CD14-positive monocyte (primary cell): ENCODE measurements around the gene ZNF672. TPM values are rescaled to one million over a fixed set of nuclear protein-coding genes. Genes with fewer than 3 reads are reported as not detected.

ENCODE experiments used
- DNase-seq, 3 donors: peaks; one replicate each; pipeline ENCODE4 v3.0.0-alpha.2; 2011 to 2022
- H2AFZ ChIP-seq: 2 replicates; pipeline ENCODE4 v1.6.0; 2012; ENCODE audit warnings: mild to moderate bottlenecking, low read depth, low read length, inconsistent platforms; ENCODE audit not compliant: insufficient read depth, poor library complexity, severe bottlenecking
- H3K27ac ChIP-seq, 2 donors: 1 replicate in 1 of 2; 2 replicates in 1 of 2; pipeline ENCODE4 v1.5.1; 2012 to 2013; ENCODE audit warnings: low read length in 2 of 2, control low read depth in 1 of 2, inconsistent platforms in 1 of 2, low read depth in 1 of 2, mild to moderate bottlenecking in 1 of 2
- H3K27me3 ChIP-seq, 2 donors: one replicate each; pipeline versions ENCODE4 v1.6.0 to v1.6.1; 2011 to 2013; ENCODE audit warnings: low read length in 2 of 2; ENCODE audit not compliant: control insufficient read depth in 2 of 2, insufficient read depth in 2 of 2
- H3K36me3 ChIP-seq, 2 donors: replicated peaks in 1 of 2; 1 replicate in 1 of 2; 2 replicates in 1 of 2; pipeline versions ENCODE4 v1.5.1 to v1.6.1; 2012 to 2013; ENCODE audit warnings: low read length in 2 of 2, control low read depth in 1 of 2, inconsistent platforms in 1 of 2, mild to moderate bottlenecking in 1 of 2; ENCODE audit not compliant: insufficient read depth in 2 of 2, control insufficient read depth in 1 of 2
- H3K4me1 ChIP-seq, 2 donors: 1 replicate in 1 of 2; 2 replicates in 1 of 2; pipeline versions ENCODE4 v1.5.1 to v1.6.1; 2012 to 2013; ENCODE audit warnings: low read length in 2 of 2, control low read depth in 1 of 2, inconsistent platforms in 1 of 2, mild to moderate bottlenecking in 1 of 2, moderate library complexity in 1 of 2; ENCODE audit not compliant: insufficient read depth in 2 of 2, control insufficient read depth in 1 of 2
- H3K4me2 ChIP-seq: replicated peaks from 2 replicates; pipeline ENCODE3; 2012; ENCODE audit warnings: low read length, moderate library complexity, mild to moderate bottlenecking; ENCODE audit not compliant: poor library complexity, severe bottlenecking; ENCODE audit errors: extremely low read depth
- H3K4me3 ChIP-seq, 3 experiments: fragments of 200-600 bp in 1 of 3; sonication (generic) in 1 of 3; replicated peaks in 1 of 3; 1 replicate in 2 of 3; 2 replicates in 1 of 3; pipeline ENCODE4 v1.5.1; 2011 to 2013; ENCODE audit warnings: low read length in 3 of 3, mild to moderate bottlenecking in 3 of 3, control low read depth in 2 of 3, low read depth in 2 of 3, inconsistent platforms in 1 of 3, moderate library complexity in 1 of 3
- H3K79me2 ChIP-seq: 2 replicates; pipeline ENCODE4 v1.6.0; 2012; ENCODE audit warnings: mild to moderate bottlenecking, control low read depth, inconsistent platforms, low read length, moderate library complexity; ENCODE audit not compliant: insufficient read depth
- H3K9ac ChIP-seq: 2 replicates; pipeline ENCODE4 v1.6.0; 2017; ENCODE audit warnings: low read length, mild to moderate bottlenecking; ENCODE audit not compliant: insufficient read depth, poor library complexity, severe bottlenecking
- H3K9me3 ChIP-seq, 2 donors: replicated peaks in 1 of 2; 1 replicate in 1 of 2; 2 replicates in 1 of 2; pipeline versions ENCODE4 v1.5.1 to v1.6.1; 2012 to 2013; ENCODE audit warnings: low read length in 2 of 2, control low read depth in 1 of 2; ENCODE audit not compliant: control insufficient read depth in 1 of 2, insufficient read depth in 1 of 2
- H4K20me1 ChIP-seq: 2 replicates; pipeline ENCODE4 v1.6.0; 2012; ENCODE audit warnings: mild to moderate bottlenecking, low read length, control low read depth, moderate library complexity; ENCODE audit not compliant: insufficient read depth
- H3K27ac Mint-ChIP-seq, 7 donors: one replicate each; pipeline ENCODE4 v1.8.0; 2020; ENCODE audit warnings: mild to moderate bottlenecking in 7 of 7, mixed read lengths in 7 of 7, moderate library complexity in 6 of 7, inconsistent platforms in 2 of 7
- H3K27me3 Mint-ChIP-seq, 3 donors: one replicate each; pipeline ENCODE4 v1.8.0; 2021 to 2022; ENCODE audit warnings: low read depth in 3 of 3, mild to moderate bottlenecking in 3 of 3, mixed read lengths in 3 of 3, moderate library complexity in 3 of 3, inconsistent platforms in 1 of 3
- H3K36me3 Mint-ChIP-seq, 2 donors: one replicate each; pipeline ENCODE4 v1.8.0; 2020; ENCODE audit warnings: mixed read lengths in 2 of 2, inconsistent platforms in 1 of 2, mild to moderate bottlenecking in 1 of 2
- H3K4me1 Mint-ChIP-seq: one replicate; pipeline ENCODE4 v1.8.0; 2020; ENCODE audit warnings: mild to moderate bottlenecking, mixed read lengths
- H3K4me3 Mint-ChIP-seq, 2 donors: one replicate each; pipeline ENCODE4 v1.8.0; 2020; ENCODE audit warnings: mild to moderate bottlenecking in 2 of 2, mixed read lengths in 2 of 2, moderate library complexity in 1 of 2
- H3K9me3 Mint-ChIP-seq, 7 donors: one replicate each; pipeline ENCODE4 v1.8.0; 2020 to 2022; ENCODE audit warnings: mixed read lengths in 7 of 7, mild to moderate bottlenecking in 6 of 7, moderate library complexity in 6 of 7, inconsistent platforms in 2 of 7
- WGBS: methylation state at CpG from one replicate; pipeline ENCODE4 v1.1.5; 2013; ENCODE audit warnings: missing lambda C conversion rate; ENCODE audit not compliant: insufficient coverage; 5-methylcytosine and 5-hydroxymethylcytosine counted together
- intact Hi-C, 2 donors: fragments of 100-400 bp; cut with micrococcal nuclease; formaldehyde crosslinking; loops; one replicate each; pipeline versions ENCODE4 v1.15.0 to v1.15.1; 2023
- polyA plus RNA-seq, 3 donors: library from polyadenylated mRNA; depleted of rRNA in 1 of 3; unstranded in 2 of 3; stranded (reverse) in 1 of 3; fragments of 300-500 nt in 2 of 3; fragments of >200 nt in 1 of 3; fragmentation: Illumina TruSeq in 2 of 3; gene quantifications; 1 replicate in 2 of 3; 2 replicates in 1 of 3; pipeline ENCODE4 v1.2.3, GENCODE V29; 2012 to 2021
- TF ChIP-seq, protein P1 (sequence below): fragments of 200-600 bp; IDR thresholded peaks from one replicate; pipeline ENCODE4 v1.8.0; 2022; ENCODE audit warnings: antibody characterized with exemption, mild to moderate bottlenecking

Gene ZNF672
- polyA plus RNA-seq, 3 donors, result 21.2 to 23.9 (median 23.4) TPM

DNA sequence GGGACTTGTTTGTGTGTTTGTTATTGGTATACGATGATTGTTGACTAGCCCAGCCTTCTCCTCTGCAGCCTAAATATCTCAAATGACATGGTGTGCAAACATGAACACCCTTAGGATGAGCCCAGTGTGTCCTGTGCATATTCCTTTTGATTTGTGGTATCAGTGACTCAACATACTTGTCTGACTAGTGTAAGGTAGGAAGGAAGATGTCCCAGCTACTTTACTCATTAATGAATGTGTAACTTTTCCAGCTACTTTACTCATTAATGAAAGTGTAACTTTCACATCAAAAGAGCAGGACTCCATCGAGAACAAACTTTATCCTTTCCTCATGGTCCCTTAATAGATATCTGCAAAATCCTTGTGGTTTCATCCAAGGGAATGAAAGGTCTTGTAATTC, 23.6 kb downstream of the ZNF672 start:
- no peak overlapping the region for H3K4me2 ChIP-seq
- H3K9ac ChIP-seq, result no peak overlapping the region
- intact Hi-C loops, result no loop called here
- H3K4me1 ChIP-seq, result peaks cover 46 to 52% of the 10 kb centered on the region in 2 donors
- no peak overlapping the region for H3K4me3 ChIP-seq
- no peaks in the 10 kb centered on the region for H3K36me3 ChIP-seq
- peaks cover under 1 to 2% (median 1%) of the 10 kb centered on the region in 3 donors for H3K27me3 Mint-ChIP-seq
- no peaks in the 10 kb centered on the region for H4K20me1 ChIP-seq
- H3K9me3 Mint-ChIP-seq, result no peaks in the 10 kb centered on the region
- H3K36me3 Mint-ChIP-seq, result no peaks in the 10 kb centered on the region
- DNase-seq, result no peak
- H3K4me3 Mint-ChIP-seq, result no peak overlapping the region
- WGBS, result no CpG with 5 or more reads among the region's 2 CpGs
- H3K27ac Mint-ChIP-seq, result no peak overlapping the region
- no peaks in the 10 kb centered on the region for H3K27me3 ChIP-seq
- TF ChIP-seq, protein P1, sequence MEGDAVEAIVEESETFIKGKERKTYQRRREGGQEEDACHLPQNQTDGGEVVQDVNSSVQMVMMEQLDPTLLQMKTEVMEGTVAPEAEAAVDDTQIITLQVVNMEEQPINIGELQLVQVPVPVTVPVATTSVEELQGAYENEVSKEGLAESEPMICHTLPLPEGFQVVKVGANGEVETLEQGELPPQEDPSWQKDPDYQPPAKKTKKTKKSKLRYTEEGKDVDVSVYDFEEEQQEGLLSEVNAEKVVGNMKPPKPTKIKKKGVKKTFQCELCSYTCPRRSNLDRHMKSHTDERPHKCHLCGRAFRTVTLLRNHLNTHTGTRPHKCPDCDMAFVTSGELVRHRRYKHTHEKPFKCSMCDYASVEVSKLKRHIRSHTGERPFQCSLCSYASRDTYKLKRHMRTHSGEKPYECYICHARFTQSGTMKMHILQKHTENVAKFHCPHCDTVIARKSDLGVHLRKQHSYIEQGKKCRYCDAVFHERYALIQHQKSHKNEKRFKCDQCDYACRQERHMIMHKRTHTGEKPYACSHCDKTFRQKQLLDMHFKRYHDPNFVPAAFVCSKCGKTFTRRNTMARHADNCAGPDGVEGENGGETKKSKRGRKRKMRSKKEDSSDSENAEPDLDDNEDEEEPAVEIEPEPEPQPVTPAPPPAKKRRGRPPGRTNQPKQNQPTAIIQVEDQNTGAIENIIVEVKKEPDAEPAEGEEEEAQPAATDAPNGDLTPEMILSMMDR, result no peak
- peaks cover 42% of the 10 kb centered on the region for H3K4me1 Mint-ChIP-seq
- H3K9me3 ChIP-seq, result no peaks in the 10 kb centered on the region
- peaks cover 11% of the 10 kb centered on the region for H3K79me2 ChIP-seq
- H3K27ac ChIP-seq, result no peak overlapping the region
- H2AFZ ChIP-seq, result no peak overlapping the region

DNA sequence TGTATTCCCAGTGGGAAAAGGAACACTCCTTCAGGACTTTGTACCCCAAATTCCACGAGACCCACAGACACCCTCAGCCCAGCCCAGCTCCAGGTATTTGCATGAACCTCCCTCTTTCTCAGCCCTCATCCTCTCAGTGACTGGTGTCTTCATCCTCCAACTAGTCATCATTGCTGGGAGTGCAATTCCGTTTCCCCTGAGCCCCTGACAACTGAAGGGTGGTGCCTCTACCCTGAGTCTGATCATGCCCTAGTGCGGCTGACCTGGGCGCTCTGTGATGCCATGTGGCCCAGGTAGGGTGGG, 24.6 kb downstream of the ZNF672 start:
- peak overlapping the region; percentile 43 to 78 (median 56) for H3K4me3 ChIP-seq
- peak overlapping the region; percentile 88 for H3K4me2 ChIP-seq
- H3K9ac ChIP-seq, result peak overlapping the region; percentile 63
- H3K9me3 ChIP-seq, result no peaks in the 10 kb centered on the region
- H4K20me1 ChIP-seq, result no peaks in the 10 kb centered on the region
- peak overlapping the region; percentile 76 to 91 (median 89) for H3K27ac Mint-ChIP-seq
- intact Hi-C loops, result no loop called here
- TF ChIP-seq, protein P1, result no peak
- H3K36me3 Mint-ChIP-seq, result no peaks in the 10 kb centered on the region
- no peak for DNase-seq
- H3K4me1 ChIP-seq, result peaks cover 39 to 47% of the 10 kb centered on the region in 2 donors
- 3% methylated on average over 3 of the region's 4 CpGs for WGBS
- H3K36me3 ChIP-seq, result no peaks in the 10 kb centered on the region
- peaks cover 38% of the 10 kb centered on the region for H3K4me1 Mint-ChIP-seq
- H3K27ac ChIP-seq, result peak overlapping the region; percentile 35 to 75
- H2AFZ ChIP-seq, result peak overlapping the region; percentile 99
- H3K4me3 Mint-ChIP-seq, result peak overlapping the region; percentile 85 to 90
- peaks cover 0 to 4% (median 1%) of the 10 kb centered on the region in 3 donors for H3K27me3 Mint-ChIP-seq
- H3K27me3 ChIP-seq, result no peaks in the 10 kb centered on the region
- no peaks in the 10 kb centered on the region for H3K9me3 Mint-ChIP-seq
- H3K79me2 ChIP-seq, result peaks cover 7% of the 10 kb centered on the region
